ENCODE measurements around the gene CHRND. TPM values are rescaled to one million over a fixed set of nuclear protein-coding genes. Genes with fewer than 3 reads are reported as not detected.

The CHRND gene
- total and polyA plus RNA-seq, 2 experiments from 2014 or later: 0.10 to 0.11 TPM

GRCh38 chr2:232503809-232504323 lies 22.1 kb upstream of the CHRND start:
- DNase-seq (ENCODE audit: low spot score): no peak
- TF ChIP-seq ZNF462 (CRISPR knock-in tag; IDR thresholded peaks at IDR 0.05) (no peak), EZH2 (IDR thresholded peaks at IDR 0.05; ENCODE audit: low read depth, unreplicated experiment) (peak; percentile 54), ZNF331 (CRISPR knock-in tag; IDR thresholded peaks at IDR 0.05; ENCODE audit: low read depth) (no peak), EZH2phosphoT487 (IDR thresholded peaks at IDR 0.05; ENCODE audit: unreplicated experiment) (no peak), POLR2AphosphoS5 (IDR thresholded peaks at IDR 0.05; ENCODE audit: low read depth) (no peak)
- Histone ChIP-seq H3K4me1 (ENCODE audit: insufficient read depth) (peaks cover 21% of the 10 kb centered on the region; the same call in 1 of the 2 replicates), H3K27me3 (ENCODE audit: insufficient read depth) (peaks cover 46% of the 10 kb centered on the region), H3K36me3 (ENCODE audit: insufficient read depth) (no peaks in the 10 kb centered on the region), H3K4me3 (peak overlapping the region; percentile 72), H4K20me1 (replicated peaks; ENCODE audit: insufficient read depth) (no peaks in the 10 kb centered on the region), H3K9me2 (ENCODE audit: insufficient read depth) (no peaks in the 10 kb centered on the region), H3K27ac (ENCODE audit: low read depth) (no peak overlapping the region), H3K79me2 (replicated peaks; ENCODE audit: insufficient read depth) (no peaks in the 10 kb centered on the region), H2AFZ (peak overlapping the region; percentile 90), H3F3A (replicated peaks; ENCODE audit: low read depth) (no peaks in the 10 kb centered on the region; the same call in 1 of the 2 replicates), H3K4me2 (peak overlapping the region; percentile 93)
- no peaks in the 10 kb centered on the region for H3K9me3 Mint-ChIP-seq
- H3K4me3 Mint-ChIP-seq: peak overlapping the region; percentile 81
- ATAC-seq: no peak
- H3K27ac Mint-ChIP-seq: no peak overlapping the region
- peaks cover 66% of the 10 kb centered on the region for H3K27me3 Mint-ChIP-seq (ENCODE audit: insufficient read depth, low read depth, poor library complexity)
- peaks cover 30% of the 10 kb centered on the region for H3K4me1 Mint-ChIP-seq
- H3K36me3 Mint-ChIP-seq (ENCODE audit: low read depth): no peaks in the 10 kb centered on the region

GRCh38 chr2:232504438-232504837 lies 21.5 kb upstream of the CHRND start:
- H4K20me1 ChIP-seq (replicated peaks; ENCODE audit: insufficient read depth): no peaks in the 10 kb centered on the region
- ATAC-seq (no peak), DNase-seq (ENCODE audit: low spot score) (peak; percentile 62)
- H3K27ac Mint-ChIP-seq: no peak overlapping the region
- no peak overlapping the region for H2AFZ ChIP-seq
- H3K4me3 ChIP-seq: no peak overlapping the region
- H3K36me3 ChIP-seq (ENCODE audit: insufficient read depth): no peaks in the 10 kb centered on the region
- no peaks in the 10 kb centered on the region for H3K9me2 ChIP-seq (ENCODE audit: insufficient read depth)
- peaks cover 21% of the 10 kb centered on the region; the same call in 1 of the 2 replicates for H3K4me1 ChIP-seq (ENCODE audit: insufficient read depth)
- H3K27me3 Mint-ChIP-seq (ENCODE audit: insufficient read depth, low read depth, poor library complexity): peaks cover 64% of the 10 kb centered on the region
- peak overlapping the region; percentile 81 for H3K4me3 Mint-ChIP-seq
- H3K36me3 Mint-ChIP-seq (ENCODE audit: low read depth): no peaks in the 10 kb centered on the region
- H3K4me2 ChIP-seq: no peak overlapping the region
- H3K27ac ChIP-seq (ENCODE audit: low read depth): no peak overlapping the region
- no peaks in the 10 kb centered on the region for H3K79me2 ChIP-seq (replicated peaks; ENCODE audit: insufficient read depth)
- H3F3A ChIP-seq (replicated peaks; ENCODE audit: low read depth): no peaks in the 10 kb centered on the region; the same call in 1 of the 2 replicates
- H3K27me3 ChIP-seq (ENCODE audit: insufficient read depth): peaks cover 46% of the 10 kb centered on the region
- peaks cover 30% of the 10 kb centered on the region for H3K4me1 Mint-ChIP-seq
- no peaks in the 10 kb centered on the region for H3K9me3 Mint-ChIP-seq
- no peak for TF ChIP-seq CREB1 (CRISPR knock-in tag; IDR thresholded peaks at IDR 0.05; ENCODE audit: low read depth)
- TF ChIP-seq ZNF114 (CRISPR knock-in tag; IDR thresholded peaks at IDR 0.05): no peak
- TF ChIP-seq ZNF331 (CRISPR knock-in tag; IDR thresholded peaks at IDR 0.05; ENCODE audit: low read depth): no peak

All from GM23338 (cell line).